A549 treated with CpdA at 1 μM for 4 hours (cell line): ENCODE measurements around the gene RNF31. TPM values are rescaled to one million over a fixed set of nuclear protein-coding genes. Genes with fewer than 3 reads are reported as not detected.

ENCODE experiments used
- total RNA-seq: library from RNA; stranded (reverse); fragments of 200-300 nt; extraction: Qiagen RNA extraction; gene quantifications from 5 replicates; pipeline ENCODE4 v1.2.3, GENCODE V29; 2022; ENCODE audit warnings: low read depth

Gene RNF31
- total RNA-seq = 21.0 to 29.8 TPM (median 27.3 TPM) in 5 replicates

DNA sequence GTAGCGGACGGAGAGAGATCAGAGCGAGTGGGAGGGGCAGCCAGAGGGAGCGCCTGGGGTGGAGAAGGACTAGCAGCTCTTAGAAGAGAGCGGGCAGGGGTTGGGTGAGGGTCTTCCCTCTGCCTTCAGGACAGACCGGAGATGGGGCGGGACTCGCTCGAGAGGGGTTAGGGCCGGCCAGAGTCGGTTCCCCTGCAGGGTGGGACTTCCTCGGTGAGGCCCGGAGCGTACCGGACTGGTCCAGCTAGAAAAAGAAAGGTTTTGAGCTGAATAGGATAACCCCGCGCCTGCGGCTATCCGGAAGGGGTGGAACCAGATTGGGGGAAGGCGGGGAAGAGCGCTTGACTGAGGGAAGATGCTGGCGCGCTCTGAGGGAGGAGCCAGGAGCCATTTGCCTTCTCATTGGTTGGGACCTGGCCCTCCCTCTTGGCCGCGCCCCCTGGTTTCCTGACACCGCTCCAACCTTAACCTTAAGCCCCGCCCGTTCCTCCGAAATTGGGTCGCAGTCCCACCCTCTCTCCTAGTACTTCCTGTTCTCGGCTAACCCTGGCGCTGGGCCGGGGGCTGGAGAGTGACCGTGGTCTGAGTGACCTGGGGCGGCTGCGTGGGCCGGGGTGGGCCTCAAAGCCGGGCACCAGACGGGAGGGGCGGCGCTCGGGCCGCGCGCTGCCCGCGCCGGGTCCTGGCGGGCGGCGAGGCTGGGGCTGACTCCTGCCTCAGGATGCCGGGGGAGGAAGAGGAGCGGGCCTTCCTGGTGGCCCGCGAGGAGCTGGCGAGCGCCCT lies at the start of gene RNF31:
Gene RNF31, plus strand, starts transcription at position 521 of the 783 bp plus-strand sequence. Its CDS starts 201 bp downstream, at position 722.

GRCh38 chr14:24114532-24115421 lies 32.5 kb upstream of the RNF31 start, which contains the start of the genes DCAF11 and NRL:
Gene DCAF11 (plus strand): TSS chr14:24114777. CDS start chr14:24115595, 818 bp downstream.
Gene NRL (minus strand): TSS chr14:24114949. CDS start chr14:24082848, 32,101 bp downstream.

DNA sequence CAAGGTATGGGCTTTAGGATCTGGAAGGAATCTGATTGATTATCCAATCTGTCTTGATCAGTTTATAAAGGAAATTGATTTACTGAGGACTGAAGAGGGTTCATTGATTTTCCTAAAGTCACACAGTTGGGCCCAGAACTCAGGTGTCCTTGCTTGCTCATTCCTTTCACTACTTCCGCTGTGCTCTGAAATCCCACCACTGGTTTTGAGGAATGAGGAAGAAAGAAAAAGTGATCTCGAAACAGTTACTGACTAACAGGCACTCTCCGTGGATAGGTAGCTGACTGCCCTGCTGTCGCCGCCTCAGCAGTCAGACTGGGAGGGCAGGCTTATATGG lies 16.9 kb upstream of the RNF31 start, which contains the start of gene FITM1:
Gene FITM1, plus strand, starts transcription at position 280 of the 337 bp plus-strand sequence. CDS start 905 bp downstream, outside the sequence.

DNA sequence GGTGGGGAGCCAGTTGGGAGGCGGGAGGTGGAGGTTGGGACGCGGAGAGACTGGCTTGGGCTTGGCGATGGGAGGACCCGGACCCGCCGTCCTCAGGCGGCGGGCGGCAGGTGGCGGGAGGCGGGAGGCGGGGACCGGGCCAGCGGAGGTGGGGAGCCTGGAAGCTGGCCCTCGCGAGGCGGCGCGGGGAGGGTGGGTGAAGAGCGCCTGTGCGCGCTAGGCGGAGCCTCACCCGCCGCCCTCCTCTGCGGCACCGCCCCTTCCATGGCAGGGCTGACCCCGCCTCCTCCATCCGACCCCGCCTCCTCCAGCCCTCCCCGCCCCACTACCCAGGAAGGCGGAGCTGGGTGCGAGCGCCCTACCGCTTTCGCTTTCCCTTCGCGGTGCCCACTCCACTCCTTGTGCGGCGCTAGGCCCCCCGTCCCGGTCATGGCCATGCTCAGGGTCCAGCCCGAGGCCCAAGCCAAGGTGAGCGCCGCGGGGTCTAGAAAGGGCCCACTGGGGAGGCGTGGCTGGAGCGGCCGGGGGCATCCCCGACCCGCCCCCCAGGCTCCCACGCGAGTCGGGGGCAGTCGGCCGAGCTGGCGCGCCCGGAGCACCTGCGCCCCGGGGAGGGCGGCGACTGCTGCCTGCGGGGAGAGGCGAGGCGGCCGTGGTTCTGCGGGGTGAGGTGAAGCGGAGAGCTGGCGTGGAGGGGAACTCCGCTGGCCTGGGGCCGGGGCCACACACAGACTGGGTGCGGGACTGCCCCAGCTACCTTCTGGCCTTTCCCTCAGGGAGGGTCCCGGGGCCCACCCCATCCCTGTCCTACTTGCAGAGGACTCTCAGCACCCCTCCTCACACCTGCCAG lies 11.2 kb upstream of the RNF31 start, which contains the start of gene PSME1:
Gene PSME1, plus strand, starts transcription at position 361 of the 850 bp plus-strand sequence. Its CDS starts 69 bp downstream, at position 430.

DNA sequence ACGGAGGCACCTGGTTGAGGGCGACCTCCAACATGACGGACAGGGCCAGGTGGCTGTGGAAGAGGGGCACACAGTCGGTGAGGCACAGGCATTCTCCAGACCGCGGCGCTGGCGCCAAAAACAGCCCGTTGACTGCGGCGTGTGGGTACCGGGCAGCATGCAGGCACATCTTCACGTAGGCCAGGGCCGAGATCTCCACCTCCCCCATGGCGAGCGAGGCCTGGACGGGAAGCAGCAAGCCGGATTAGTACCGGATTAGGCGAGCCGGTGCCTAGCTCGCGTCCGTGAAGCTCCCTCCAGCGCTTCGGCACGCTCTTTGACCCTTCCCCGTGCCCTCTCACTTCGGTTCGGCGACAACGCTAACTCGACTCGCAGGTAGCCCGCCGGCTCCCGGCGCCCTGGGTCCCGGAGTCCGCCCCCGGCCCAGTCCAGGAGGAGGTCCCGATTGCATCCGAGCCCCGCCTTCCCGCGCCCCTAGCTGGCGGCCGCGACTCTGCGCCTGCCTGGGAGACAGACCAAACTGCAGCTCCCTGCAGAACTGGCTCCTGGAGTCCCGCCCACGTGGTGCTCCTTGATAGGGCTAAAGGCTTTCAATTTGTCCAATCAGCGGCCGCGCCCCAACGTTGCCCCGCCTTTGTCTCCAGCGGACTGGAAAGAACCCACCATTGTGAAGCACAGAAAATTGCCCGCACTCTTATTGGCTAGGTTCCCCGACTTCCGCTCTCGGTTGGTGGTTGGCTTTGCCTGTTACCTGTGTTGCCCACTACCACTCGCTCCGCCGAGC lies 6.0 kb upstream of the RNF31 start, which contains the start of gene EMC9:
Gene EMC9, minus strand, starts transcription at position 495 of the 784 bp plus-strand sequence. Its CDS starts 287 bp downstream, at position 208.

GRCh38 chr14:24146453-24146977 lies 783 bp upstream of the RNF31 start, which contains the start of gene PSME2:
Gene PSME2 (minus strand): TSS chr14:24146610. CDS start chr14:24146581, 29 bp downstream.

GRCh38 chr14:24160850-24161804 lies 13.8 kb downstream of the RNF31 start, which contains the start of gene IRF9:
Gene IRF9 (plus strand): TSS chr14:24161265. CDS start chr14:24162145, 880 bp downstream.

DNA sequence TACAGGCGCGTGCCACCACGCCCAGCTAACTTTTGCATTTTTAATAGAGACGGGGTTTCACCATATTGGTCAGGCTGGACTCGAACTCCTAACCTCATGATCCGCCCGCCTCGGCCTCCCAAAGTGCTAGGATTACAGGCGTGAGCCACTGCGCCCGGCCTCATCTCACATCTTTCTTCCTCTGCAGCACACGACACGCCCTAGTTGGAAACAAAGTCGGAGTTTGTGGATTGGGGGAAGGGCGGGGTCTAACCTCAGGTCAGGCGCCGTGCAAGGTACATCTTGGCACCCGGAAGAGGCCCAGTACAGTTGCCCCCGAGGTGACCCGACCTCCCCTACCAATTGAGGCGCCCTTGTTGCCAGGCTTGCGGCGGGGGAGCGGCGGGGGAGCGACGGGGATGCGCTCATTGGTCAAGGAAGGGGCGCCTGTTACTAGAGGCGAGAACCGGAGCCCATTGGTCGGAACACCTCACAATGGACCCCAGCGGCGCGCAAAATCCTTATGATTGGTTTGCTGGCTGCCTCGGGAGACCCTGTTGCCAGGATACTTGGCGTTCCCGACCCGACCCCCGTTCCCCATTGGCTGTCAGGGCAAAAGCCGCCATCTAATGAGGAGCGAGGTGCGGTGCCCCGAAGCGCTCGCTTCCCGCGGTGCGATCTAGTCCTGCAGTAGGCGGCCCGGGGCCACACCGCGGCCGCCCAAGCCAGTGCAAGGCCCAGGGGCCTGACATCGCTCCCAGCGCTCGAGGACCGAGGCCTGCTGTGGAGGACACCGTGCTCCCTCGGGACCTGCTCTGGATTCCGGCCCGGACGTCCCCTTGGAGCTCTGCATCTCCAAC lies 24.3 kb downstream of the RNF31 start, which contains the start of gene REC8:
Gene REC8, plus strand, starts transcription at position 659 of the 839 bp plus-strand sequence. CDS start 473 bp downstream, outside the sequence.

GRCh38 chr14:24188251-24189058 lies 41.2 kb downstream of the RNF31 start, which contains the start of gene IPO4:
Gene IPO4 (minus strand): TSS chr14:24188816. CDS start chr14:24188787, 29 bp downstream.

GRCh38 chr14:24195186-24196070 lies 48.1 kb downstream of the RNF31 start, which contains the start of gene TM9SF1:
Gene TM9SF1 (minus strand): TSS chr14:24195441. CDS start chr14:24195019, 422 bp downstream.

Other genes starting within 250 kb of the RNF31 start
- gene DHRS4, start 193.7 kb upstream of the RNF31 start, total RNA-seq = 43.9 to 47.2 TPM (median 46.1 TPM) in 5 replicates
- 26.6 to 33.9 TPM (median 31.5 TPM) in 5 replicates for gene DHRS4L2, start 158.6 kb upstream of the RNF31 start, total RNA-seq
- gene CARMIL3, start 95.5 kb upstream of the RNF31 start, total RNA-seq = 0.38 to 0.56 TPM (median 0.45 TPM) in 5 replicates
- not detected in 5 replicates for gene CPNE6, start 75.9 kb upstream of the RNF31 start, total RNA-seq
- 18.2 to 20.8 TPM (median 19.0 TPM) in 5 replicates for gene PCK2, start 53.2 kb upstream of the RNF31 start, total RNA-seq
- 20.4 to 24.2 TPM (median 21.1 TPM) in 5 replicates for gene DCAF11, start 32.7 kb upstream of the RNF31 start, total RNA-seq
- 0.48 to 1.2 TPM (median 1.0 TPM) in 5 replicates for gene NRL, start 32.5 kb upstream of the RNF31 start, total RNA-seq
- gene FITM1, start 16.8 kb upstream of the RNF31 start, total RNA-seq = 0.13 TPM in 1 of 5 replicates, not detected in the others
- gene PSME1, start 11.3 kb upstream of the RNF31 start, total RNA-seq = 165 to 182 TPM (median 174 TPM) in 5 replicates
- gene EMC9, start 5.9 kb upstream of the RNF31 start, total RNA-seq = 48.8 to 64.4 TPM (median 62.6 TPM) in 5 replicates
- gene PSME2, start 888 bp upstream of the RNF31 start, total RNA-seq = 175 to 204 TPM (median 181 TPM) in 5 replicates
- gene IRF9, start 13.8 kb downstream of the RNF31 start, total RNA-seq = 17.3 to 22.2 TPM (median 20.2 TPM) in 5 replicates
- 3.7 to 7.0 TPM (median 4.8 TPM) in 5 replicates for gene REC8, start 24.6 kb downstream of the RNF31 start, total RNA-seq
- 76.9 to 102 TPM (median 78.5 TPM) in 5 replicates for gene IPO4, start 41.3 kb downstream of the RNF31 start, total RNA-seq
- 63.8 to 71.3 TPM (median 70.1 TPM) in 5 replicates for gene TM9SF1, start 47.9 kb downstream of the RNF31 start, total RNA-seq
- gene TSSK4, start 58.2 kb downstream of the RNF31 start, total RNA-seq = not detected in 5 replicates
- gene CHMP4A, start 66.0 kb downstream of the RNF31 start, total RNA-seq = 78.2 to 95.9 TPM (median 81.6 TPM) in 5 replicates
- gene MDP1, start 68.6 kb downstream of the RNF31 start, total RNA-seq = 28.2 to 30.5 TPM (median 28.9 TPM) in 5 replicates
- gene NEDD8, start 84.9 kb downstream of the RNF31 start, total RNA-seq = 443 to 489 TPM (median 464 TPM) in 5 replicates
- 54.6 to 64.7 TPM (median 59.1 TPM) in 5 replicates for gene GMPR2, start 85.4 kb downstream of the RNF31 start, total RNA-seq
- gene TINF2, start 95.1 kb downstream of the RNF31 start, total RNA-seq = 33.6 to 39.6 TPM (median 38.4 TPM) in 5 replicates
- gene TGM1, start 115.7 kb downstream of the RNF31 start, total RNA-seq = 0.48 to 1.2 TPM (median 1.2 TPM) in 5 replicates
- 15.9 to 17.8 TPM (median 17.5 TPM) in 5 replicates for gene RABGGTA, start 124.1 kb downstream of the RNF31 start, total RNA-seq
- gene DHRS1, start 152.3 kb downstream of the RNF31 start, total RNA-seq = 10.3 to 13.4 TPM (median 11.5 TPM) in 5 replicates
- gene NOP9, start 152.4 kb downstream of the RNF31 start, total RNA-seq = 15.1 to 19.5 TPM (median 18.5 TPM) in 5 replicates
- 0.18 to 0.50 TPM (median 0.32 TPM) in 5 replicates for gene CIDEB, start 160.5 kb downstream of the RNF31 start, total RNA-seq
- gene LTB4R2, start 162.6 kb downstream of the RNF31 start, total RNA-seq = 2.9 to 7.2 TPM (median 3.7 TPM) in 5 replicates
- 5.3 to 7.0 TPM (median 6.2 TPM) in 5 replicates for gene LTB4R, start 164.0 kb downstream of the RNF31 start, total RNA-seq
- gene ADCY4, start 187.6 kb downstream of the RNF31 start, total RNA-seq = not detected in 5 replicates
- gene RIPK3, start 192.5 kb downstream of the RNF31 start, total RNA-seq = not detected in 5 replicates
- gene NFATC4, start 220.7 kb downstream of the RNF31 start, total RNA-seq = 0.07 to 0.40 TPM (median 0.22 TPM) in 5 replicates